ENCODE results near the gene IFNGR1. TPM values are rescaled to one million over a fixed set of nuclear protein-coding genes. Genes with fewer than 3 reads are reported as not detected.

IFNGR1 gene
- total RNA-seq, 1 donor from 2014 or later, result 58.3 TPM

DNA sequence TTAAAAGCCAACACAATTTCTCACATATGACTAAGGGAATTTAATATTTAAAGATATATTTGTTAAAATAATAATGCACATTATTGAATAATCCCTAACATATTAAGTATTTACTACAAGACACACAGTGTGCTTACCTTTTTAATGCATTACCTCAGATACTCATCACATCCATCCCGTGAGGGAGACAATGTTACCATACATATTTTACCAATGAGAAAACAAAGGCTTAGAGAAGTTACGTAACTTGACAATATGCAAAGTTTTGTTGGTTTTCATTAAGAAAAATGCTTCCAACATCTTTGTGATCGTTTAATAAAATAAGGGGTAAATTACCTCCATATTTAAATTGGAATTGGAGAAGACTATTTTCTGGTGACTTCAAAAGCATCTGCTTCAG lies 4.3 kb downstream of the IFNGR1 start:
- peaks cover 28% of the 10 kb centered on the region for H3K36me3 Mint-ChIP-seq (ENCODE audit: low read depth, unreplicated experiment)
- DNase-seq (ENCODE audit: low spot score), result no peak
- H3K27me3 Mint-ChIP-seq (ENCODE audit: unreplicated experiment), result peaks cover 3% of the 10 kb centered on the region
- H3K4me3 Mint-ChIP-seq (ENCODE audit: unreplicated experiment), result no peak overlapping the region
- H3K27ac Mint-ChIP-seq (ENCODE audit: unreplicated experiment), result peak overlapping the region; percentile 96
- peaks cover 55% of the 10 kb centered on the region for H3K4me1 Mint-ChIP-seq (ENCODE audit: unreplicated experiment)
- no peaks in the 10 kb centered on the region for H3K9me3 Mint-ChIP-seq (ENCODE audit: unreplicated experiment)
- TF ChIP-seq, protein P1, sequence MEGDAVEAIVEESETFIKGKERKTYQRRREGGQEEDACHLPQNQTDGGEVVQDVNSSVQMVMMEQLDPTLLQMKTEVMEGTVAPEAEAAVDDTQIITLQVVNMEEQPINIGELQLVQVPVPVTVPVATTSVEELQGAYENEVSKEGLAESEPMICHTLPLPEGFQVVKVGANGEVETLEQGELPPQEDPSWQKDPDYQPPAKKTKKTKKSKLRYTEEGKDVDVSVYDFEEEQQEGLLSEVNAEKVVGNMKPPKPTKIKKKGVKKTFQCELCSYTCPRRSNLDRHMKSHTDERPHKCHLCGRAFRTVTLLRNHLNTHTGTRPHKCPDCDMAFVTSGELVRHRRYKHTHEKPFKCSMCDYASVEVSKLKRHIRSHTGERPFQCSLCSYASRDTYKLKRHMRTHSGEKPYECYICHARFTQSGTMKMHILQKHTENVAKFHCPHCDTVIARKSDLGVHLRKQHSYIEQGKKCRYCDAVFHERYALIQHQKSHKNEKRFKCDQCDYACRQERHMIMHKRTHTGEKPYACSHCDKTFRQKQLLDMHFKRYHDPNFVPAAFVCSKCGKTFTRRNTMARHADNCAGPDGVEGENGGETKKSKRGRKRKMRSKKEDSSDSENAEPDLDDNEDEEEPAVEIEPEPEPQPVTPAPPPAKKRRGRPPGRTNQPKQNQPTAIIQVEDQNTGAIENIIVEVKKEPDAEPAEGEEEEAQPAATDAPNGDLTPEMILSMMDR (IDR thresholded peaks at IDR 0.05; ENCODE audit: unreplicated experiment), result no peak

DNA sequence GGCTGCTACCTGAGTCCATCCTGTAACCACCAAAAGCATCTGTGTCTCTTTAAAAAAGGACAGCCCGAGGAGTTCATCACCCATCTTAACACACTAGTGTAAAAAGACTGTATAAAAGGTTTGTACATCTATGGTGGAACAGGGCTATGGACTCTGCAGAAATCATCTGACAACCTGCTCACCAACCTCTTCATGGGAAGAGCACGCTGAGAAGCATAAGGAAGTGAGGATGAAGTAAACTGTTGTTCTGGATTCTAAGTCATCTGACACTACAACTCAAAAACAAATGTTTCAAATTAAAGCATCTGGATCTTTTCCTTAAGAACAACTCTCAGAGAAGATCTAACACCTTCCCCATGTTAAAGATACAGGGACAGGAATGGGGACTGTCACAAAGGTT lies 5.4 kb downstream of the IFNGR1 start:
- Mint-ChIP-seq H3K4me1 (ENCODE audit: unreplicated experiment) (peaks cover 53% of the 10 kb centered on the region), H3K36me3 (ENCODE audit: low read depth, unreplicated experiment) (peaks cover 39% of the 10 kb centered on the region), H3K27me3 (ENCODE audit: unreplicated experiment) (no peaks in the 10 kb centered on the region), H3K4me3 (ENCODE audit: unreplicated experiment) (no peak overlapping the region), H3K27ac (ENCODE audit: unreplicated experiment) (peak overlapping the region; percentile 96), H3K9me3 (ENCODE audit: unreplicated experiment) (peaks cover 8% of the 10 kb centered on the region)
- TF ChIP-seq, protein P1 (IDR thresholded peaks at IDR 0.05; ENCODE audit: unreplicated experiment), result no peak
- no peak for DNase-seq (ENCODE audit: low spot score)

DNA sequence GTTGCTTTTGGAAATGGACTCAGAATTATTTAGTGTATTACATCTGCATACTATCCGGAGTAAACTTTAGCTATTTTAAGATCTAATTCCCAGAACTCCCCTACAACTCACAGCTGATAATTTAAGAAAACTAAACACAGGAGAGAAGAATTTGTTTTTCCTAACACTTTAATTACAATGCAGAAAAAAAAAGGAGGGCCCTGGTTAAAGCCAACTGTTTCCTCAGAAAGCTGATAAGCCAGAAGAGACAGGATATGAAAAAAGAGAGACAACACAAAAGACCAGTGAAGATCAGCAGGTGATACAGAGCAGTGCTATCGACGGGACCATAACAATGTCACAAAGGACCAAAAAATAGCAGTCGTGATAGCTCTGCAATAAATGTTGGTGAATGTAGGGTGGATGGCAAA lies 5.8 kb downstream of the IFNGR1 start:
- H3K36me3 Mint-ChIP-seq (ENCODE audit: low read depth, unreplicated experiment), result peaks cover 39% of the 10 kb centered on the region
- H3K4me1 Mint-ChIP-seq (ENCODE audit: unreplicated experiment), result peaks cover 48% of the 10 kb centered on the region
- H3K9me3 Mint-ChIP-seq (ENCODE audit: unreplicated experiment), result peaks cover 8% of the 10 kb centered on the region
- H3K27ac Mint-ChIP-seq (ENCODE audit: unreplicated experiment), result peak overlapping the region; percentile 96
- TF ChIP-seq, protein P1 (IDR thresholded peaks at IDR 0.05; ENCODE audit: unreplicated experiment), result no peak
- no peaks in the 10 kb centered on the region for H3K27me3 Mint-ChIP-seq (ENCODE audit: unreplicated experiment)
- DNase-seq (ENCODE audit: low spot score), result no peak
- peak overlapping the region; percentile 24 for H3K4me3 Mint-ChIP-seq (ENCODE audit: unreplicated experiment)

DNA sequence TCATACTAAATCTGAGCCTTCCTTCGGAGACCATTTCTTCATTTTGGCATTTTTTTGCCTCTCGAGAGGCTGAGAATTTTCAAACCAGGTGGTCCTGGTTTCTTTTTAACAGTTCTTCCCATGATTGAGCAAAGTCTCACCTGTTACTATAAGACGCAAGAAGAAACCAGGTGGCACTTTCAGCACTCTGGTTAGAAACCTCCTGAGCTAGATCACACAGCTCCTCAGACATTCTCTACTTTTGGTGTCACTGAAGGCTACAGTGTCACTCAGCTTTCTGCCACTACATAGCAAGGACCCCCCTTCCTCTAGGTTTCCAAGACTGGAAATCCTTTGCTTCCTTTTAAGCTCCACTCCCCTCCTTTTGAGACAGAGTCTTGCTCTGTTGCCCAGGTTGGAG lies 7.3 kb downstream of the IFNGR1 start:
- H3K4me3 Mint-ChIP-seq (ENCODE audit: unreplicated experiment), result no peak overlapping the region
- TF ChIP-seq, protein P1 (IDR thresholded peaks at IDR 0.05; ENCODE audit: unreplicated experiment), result no peak
- peak overlapping the region; percentile 92 for H3K27ac Mint-ChIP-seq (ENCODE audit: unreplicated experiment)
- DNase-seq (ENCODE audit: low spot score), result no peak
- no peaks in the 10 kb centered on the region for H3K27me3 Mint-ChIP-seq (ENCODE audit: unreplicated experiment)
- H3K9me3 Mint-ChIP-seq (ENCODE audit: unreplicated experiment), result peaks cover 16% of the 10 kb centered on the region
- peaks cover 36% of the 10 kb centered on the region for H3K4me1 Mint-ChIP-seq (ENCODE audit: unreplicated experiment)
- H3K36me3 Mint-ChIP-seq (ENCODE audit: low read depth, unreplicated experiment), result peaks cover 48% of the 10 kb centered on the region

DNA sequence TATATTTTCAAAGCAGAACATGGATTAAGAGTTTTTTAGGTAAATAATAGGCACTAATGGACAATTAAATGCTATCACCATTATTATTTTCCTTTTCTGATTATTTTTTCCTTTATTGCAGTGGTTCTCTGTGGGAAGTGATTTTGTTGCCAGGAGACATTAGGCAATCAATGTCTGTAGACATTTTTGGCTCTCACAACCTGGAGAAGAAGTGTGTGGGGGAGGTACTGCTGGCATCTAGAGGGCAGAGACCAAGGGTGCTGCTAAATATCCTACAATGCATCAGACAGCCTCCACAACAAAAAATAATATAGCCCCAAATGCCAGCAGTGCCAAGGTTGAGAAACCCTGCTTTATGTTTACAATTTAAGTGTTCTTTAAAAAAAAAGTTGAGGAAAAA lies 8.3 kb downstream of the IFNGR1 start:
- H3K27me3 Mint-ChIP-seq (ENCODE audit: unreplicated experiment), result no peaks in the 10 kb centered on the region

More for the DNA sequence above, 8.3 kb downstream of the IFNGR1 start:
- no peak overlapping the region for H3K4me3 Mint-ChIP-seq (ENCODE audit: unreplicated experiment)
- no peak overlapping the region for H3K27ac Mint-ChIP-seq (ENCODE audit: unreplicated experiment)
- H3K36me3 Mint-ChIP-seq (ENCODE audit: low read depth, unreplicated experiment), result peaks cover 55% of the 10 kb centered on the region
- H3K4me1 Mint-ChIP-seq (ENCODE audit: unreplicated experiment), result peaks cover 29% of the 10 kb centered on the region
- no peak for DNase-seq (ENCODE audit: low spot score)
- TF ChIP-seq, protein P1 (IDR thresholded peaks at IDR 0.05; ENCODE audit: unreplicated experiment), result no peak
- H3K9me3 Mint-ChIP-seq (ENCODE audit: unreplicated experiment), result peaks cover 16% of the 10 kb centered on the region
